HepG2 (cell line): ENCODE data around the gene ZDHHC14. TPM values are rescaled to one million over a fixed set of nuclear protein-coding genes. Genes with fewer than 3 reads are reported as not detected.

Experiments used
- CREB1 ChIP-seq, 2 experiments: fragments of 450-650 bp in 1 of 2; IDR thresholded peaks; 2 replicates each; pipeline ENCODE4 v1.6.1; 2016 to 2017; ENCODE audit warnings: control low read depth in 1 of 2, mild to moderate bottlenecking in 1 of 2, missing compliant biosample characterization in 1 of 2, missing genetic modification characterization in 1 of 2
- FOXA1 ChIP-seq, 2 experiments: fragments of 450-650 bp in 1 of 2; sonication (generic) in 1 of 2; formaldehyde crosslinking in 1 of 2; IDR thresholded peaks; 2 replicates each; pipeline versions ENCODE4 v1.4.0 to v1.6.1; 2016 to 2020; ENCODE audit warnings: missing genetic modification reagents in 1 of 2
- GPN1 ChIP-seq: sonication (generic); formaldehyde crosslinking; IDR thresholded peaks from 2 replicates; pipeline ENCODE4 v1.5.1; 2020; ENCODE audit warnings: missing genetic modification reagents, borderline replicate concordance
- KAT8 ChIP-seq: IDR thresholded peaks from 2 replicates; pipeline ENCODE4 v1.6.1; 2016; ENCODE audit warnings: missing genetic modification reagents, missing compliant biosample characterization
- RBM22 ChIP-seq: fragments of 200-400 bp; formaldehyde crosslinking; optimal IDR thresholded peaks from 2 replicates; pipeline ENCODE3; 2017; ENCODE audit warnings: mild to moderate bottlenecking, low read length, moderate library complexity
- SALL1 ChIP-seq: sonication (generic); formaldehyde crosslinking; IDR thresholded peaks from 2 replicates; pipeline ENCODE4 v1.8.0; 2022; ENCODE audit warnings: mild to moderate bottlenecking, missing genetic modification reagents
- SMC3 ChIP-seq: IDR thresholded peaks from 2 replicates; pipeline ENCODE4 v1.6.1; 2011; ENCODE audit warnings: low read length, improper control_type of control experiment
- ZC3H13 ChIP-seq: sonication (generic); formaldehyde crosslinking; IDR thresholded peaks from 2 replicates; pipeline ENCODE4 v1.8.1; 2023; ENCODE audit warnings: mild to moderate bottlenecking, missing genetic modification reagents, moderate library complexity
- ZMYM3 ChIP-seq: sonication (generic); formaldehyde crosslinking; IDR thresholded peaks from 2 replicates; pipeline ENCODE4 v1.5.1; 2020; ENCODE audit warnings: mild to moderate bottlenecking, missing genetic modification reagents
- ZNF329 ChIP-seq: sonication (generic); formaldehyde crosslinking; IDR thresholded peaks from 2 replicates; pipeline ENCODE4 v1.9.0; 2021; ENCODE audit warnings: low read depth, mild to moderate bottlenecking, missing genetic modification reagents
- ZNF607 ChIP-seq: sonication (generic); formaldehyde crosslinking; IDR thresholded peaks from 2 replicates; pipeline ENCODE4 v1.5.1; 2020; ENCODE audit warnings: missing genetic modification reagents, mild to moderate bottlenecking, borderline replicate concordance
- ZNF616 ChIP-seq: sonication (generic); formaldehyde crosslinking; IDR thresholded peaks from 2 replicates; pipeline ENCODE4 v1.5.0; 2020; ENCODE audit warnings: low read depth, mild to moderate bottlenecking, missing genetic modification reagents
- polyA plus RNA-seq, 8 experiments: library from polyadenylated mRNA; depleted of rRNA in 3 of 8; stranded (reverse) in 7 of 8; unstranded in 1 of 8; fragments of >200 nt; fragmentation: Illumina TruSeq in 4 of 8; extraction: Trizol in 4 of 8; gene quantifications; 2 replicates each; pipeline versions ENCODE4 v1.2.1 to v1.2.3, GENCODE V29; 2011 to 2016; ENCODE audit warnings: low read depth in 4 of 8, missing spikeins in 1 of 8, mixed read lengths in 1 of 8; ENCODE audit not compliant: insufficient read depth in 1 of 8
- total RNA-seq, 5 experiments: library from RNA; depleted of rRNA; stranded (reverse); fragments of >200 nt; fragmentation: Illumina TruSeq; extraction: Trizol; gene quantifications; 2 replicates each; pipeline ENCODE4 v1.2.3, GENCODE V29; 2016; ENCODE audit warnings: low read depth in 1 of 5
- TF ChIP-seq, protein P1 (sequence below), 2 experiments: fragments of 450-650 bp in 1 of 2; sonication (generic) in 1 of 2; formaldehyde crosslinking in 1 of 2; IDR thresholded peaks; 2 replicates each; pipeline versions ENCODE4 v1.6.1 to v1.8.0; 2016 to 2022; ENCODE audit warnings: antibody characterized with exemption in 1 of 2, mild to moderate bottlenecking in 1 of 2, missing genetic modification reagents in 1 of 2
- TF ChIP-seq, protein P2 (sequence below): sonication (generic); formaldehyde crosslinking; IDR thresholded peaks from 2 replicates; pipeline ENCODE4 v1.8.0; 2022; ENCODE audit warnings: mild to moderate bottlenecking, missing genetic modification reagents, borderline replicate concordance
- TF ChIP-seq, protein P3 (sequence below): sonication (generic); formaldehyde crosslinking; IDR thresholded peaks from 2 replicates; pipeline ENCODE4 v1.4.0; 2020; ENCODE audit warnings: missing genetic modification reagents
- TF ChIP-seq, protein P4 (sequence below): sonication (generic); formaldehyde crosslinking; IDR thresholded peaks from 2 replicates; pipeline ENCODE4 v1.5.0; 2020; ENCODE audit warnings: missing genetic modification reagents

The ZDHHC14 gene
- total and polyA plus RNA-seq, 2 of the 13 experiments (the other 11 are each of a cell fraction or from before 2014, with no cell fraction given) = 3.7 to 9.5 TPM

DNA sequence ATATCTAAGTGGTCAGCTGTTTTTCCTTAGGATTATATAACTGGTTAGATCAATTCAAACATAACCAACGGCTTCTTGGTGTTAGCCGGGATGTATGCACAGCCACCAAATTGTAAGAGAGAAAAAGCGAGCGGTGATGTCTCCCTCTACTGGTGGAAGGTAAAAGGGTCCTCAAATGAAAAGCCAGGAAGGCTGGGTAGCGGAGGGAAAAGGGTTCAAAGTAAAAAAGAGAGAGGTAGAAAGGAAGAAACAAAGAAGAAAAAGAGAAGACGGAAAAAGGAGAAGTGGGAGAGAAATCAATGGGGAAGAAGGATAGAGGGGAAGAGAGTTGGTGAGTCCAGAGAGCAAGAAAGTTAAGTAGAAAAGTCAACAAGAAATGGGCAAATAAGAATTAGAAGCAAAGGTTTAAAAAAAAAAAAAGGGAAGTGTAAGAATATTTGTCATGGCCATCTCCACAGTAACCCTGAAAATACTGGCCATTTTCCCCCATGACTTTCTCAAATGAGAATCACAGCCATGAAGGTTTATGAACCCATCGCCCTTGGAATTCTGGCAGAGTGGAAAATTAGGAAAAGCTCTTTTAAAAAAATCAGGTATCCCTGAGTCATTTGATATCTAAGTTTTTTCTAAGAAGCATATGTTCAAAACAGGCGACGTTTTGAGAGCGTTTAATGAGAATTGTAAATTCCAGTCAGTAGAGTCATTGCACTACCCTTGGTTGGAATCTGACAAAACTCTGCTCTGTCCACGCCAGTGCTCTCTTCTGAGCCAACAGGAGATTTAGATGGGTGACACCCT is 286.4 kb downstream of the ZDHHC14 start (continued):
- peak; percentile 92 for TF ChIP-seq SMC3
- TF ChIP-seq ZNF329 = no peak
- TF ChIP-seq ZMYM3 (CRISPR knock-in tag) = no peak
- no peak for TF ChIP-seq RBM22
- TF ChIP-seq GPN1 (CRISPR knock-in tag) = no peak
- TF ChIP-seq FOXA1 (IDR thresholded peaks at IDR 0.05) = peak; percentile 53; the same call in 1 of the 2 replicates
- TF ChIP-seq FOXA1 (CRISPR knock-in tag; IDR thresholded peaks at IDR 0.05) = no peak
- TF ChIP-seq, protein P1, sequence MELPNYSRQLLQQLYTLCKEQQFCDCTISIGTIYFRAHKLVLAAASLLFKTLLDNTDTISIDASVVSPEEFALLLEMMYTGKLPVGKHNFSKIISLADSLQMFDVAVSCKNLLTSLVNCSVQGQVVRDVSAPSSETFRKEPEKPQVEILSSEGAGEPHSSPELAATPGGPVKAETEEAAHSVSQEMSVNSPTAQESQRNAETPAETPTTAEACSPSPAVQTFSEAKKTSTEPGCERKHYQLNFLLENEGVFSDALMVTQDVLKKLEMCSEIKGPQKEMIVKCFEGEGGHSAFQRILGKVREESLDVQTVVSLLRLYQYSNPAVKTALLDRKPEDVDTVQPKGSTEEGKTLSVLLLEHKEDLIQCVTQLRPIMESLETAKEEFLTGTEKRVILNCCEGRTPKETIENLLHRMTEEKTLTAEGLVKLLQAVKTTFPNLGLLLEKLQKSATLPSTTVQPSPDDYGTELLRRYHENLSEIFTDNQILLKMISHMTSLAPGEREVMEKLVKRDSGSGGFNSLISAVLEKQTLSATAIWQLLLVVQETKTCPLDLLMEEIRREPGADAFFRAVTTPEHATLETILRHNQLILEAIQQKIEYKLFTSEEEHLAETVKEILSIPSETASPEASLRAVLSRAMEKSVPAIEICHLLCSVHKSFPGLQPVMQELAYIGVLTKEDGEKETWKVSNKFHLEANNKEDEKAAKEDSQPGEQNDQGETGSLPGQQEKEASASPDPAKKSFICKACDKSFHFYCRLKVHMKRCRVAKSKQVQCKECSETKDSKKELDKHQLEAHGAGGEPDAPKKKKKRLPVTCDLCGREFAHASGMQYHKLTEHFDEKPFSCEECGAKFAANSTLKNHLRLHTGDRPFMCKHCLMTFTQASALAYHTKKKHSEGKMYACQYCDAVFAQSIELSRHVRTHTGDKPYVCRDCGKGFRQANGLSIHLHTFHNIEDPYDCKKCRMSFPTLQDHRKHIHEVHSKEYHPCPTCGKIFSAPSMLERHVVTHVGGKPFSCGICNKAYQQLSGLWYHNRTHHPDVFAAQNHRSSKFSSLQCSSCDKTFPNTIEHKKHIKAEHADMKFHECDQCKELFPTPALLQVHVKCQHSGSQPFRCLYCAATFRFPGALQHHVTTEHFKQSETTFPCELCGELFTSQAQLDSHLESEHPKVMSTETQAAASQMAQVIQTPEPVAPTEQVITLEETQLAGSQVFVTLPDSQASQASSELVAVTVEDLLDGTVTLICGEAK (IDR thresholded peaks at IDR 0.05) = peak; percentile 29; the same call in 1 of the 2 replicates
- TF ChIP-seq, protein P1 (CRISPR knock-in tag; IDR thresholded peaks at IDR 0.05) = no peak
- TF ChIP-seq, protein P2, sequence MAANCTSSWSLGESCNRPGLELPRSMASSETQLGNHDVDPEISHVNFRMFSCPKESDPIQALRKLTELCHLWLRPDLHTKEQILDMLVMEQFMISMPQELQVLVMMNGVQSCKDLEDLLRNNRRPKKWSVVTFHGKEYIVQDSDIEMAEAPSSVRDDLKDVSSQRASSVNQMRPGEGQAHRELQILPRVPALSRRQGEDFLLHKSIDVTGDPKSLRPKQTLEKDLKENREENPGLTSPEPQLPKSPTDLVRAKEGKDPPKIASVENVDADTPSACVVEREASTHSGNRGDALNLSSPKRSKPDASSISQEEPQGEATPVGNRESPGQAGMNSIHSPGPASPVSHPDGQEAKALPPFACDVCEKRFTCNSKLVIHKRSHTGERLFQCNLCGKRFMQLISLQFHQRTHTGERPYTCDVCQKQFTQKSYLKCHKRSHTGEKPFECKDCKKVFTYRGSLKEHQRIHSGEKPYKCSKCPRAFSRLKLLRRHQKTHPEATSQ (CRISPR knock-in tag) = no peak
- no peak for TF ChIP-seq ZC3H13 (CRISPR knock-in tag)
- TF ChIP-seq KAT8 (CRISPR knock-in tag) = no peak
- no peak for TF ChIP-seq ZNF607
- TF ChIP-seq, protein P3, sequence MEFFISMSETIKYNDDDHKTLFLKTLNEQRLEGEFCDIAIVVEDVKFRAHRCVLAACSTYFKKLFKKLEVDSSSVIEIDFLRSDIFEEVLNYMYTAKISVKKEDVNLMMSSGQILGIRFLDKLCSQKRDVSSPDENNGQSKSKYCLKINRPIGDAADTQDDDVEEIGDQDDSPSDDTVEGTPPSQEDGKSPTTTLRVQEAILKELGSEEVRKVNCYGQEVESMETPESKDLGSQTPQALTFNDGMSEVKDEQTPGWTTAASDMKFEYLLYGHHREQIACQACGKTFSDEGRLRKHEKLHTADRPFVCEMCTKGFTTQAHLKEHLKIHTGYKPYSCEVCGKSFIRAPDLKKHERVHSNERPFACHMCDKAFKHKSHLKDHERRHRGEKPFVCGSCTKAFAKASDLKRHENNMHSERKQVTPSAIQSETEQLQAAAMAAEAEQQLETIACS (CRISPR knock-in tag) = no peak
- no peak for TF ChIP-seq CREB1 (IDR thresholded peaks at IDR 0.05)
- TF ChIP-seq CREB1 (CRISPR knock-in tag; IDR thresholded peaks at IDR 0.05) = no peak
- TF ChIP-seq ZNF616 (CRISPR knock-in tag) = no peak
- TF ChIP-seq, protein P4, sequence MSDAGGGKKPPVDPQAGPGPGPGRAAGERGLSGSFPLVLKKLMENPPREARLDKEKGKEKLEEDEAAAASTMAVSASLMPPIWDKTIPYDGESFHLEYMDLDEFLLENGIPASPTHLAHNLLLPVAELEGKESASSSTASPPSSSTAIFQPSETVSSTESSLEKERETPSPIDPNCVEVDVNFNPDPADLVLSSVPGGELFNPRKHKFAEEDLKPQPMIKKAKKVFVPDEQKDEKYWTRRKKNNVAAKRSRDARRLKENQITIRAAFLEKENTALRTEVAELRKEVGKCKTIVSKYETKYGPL (CRISPR knock-in tag) = peak; percentile 64; the same call in 1 of the 2 replicates
- no peak for TF ChIP-seq SALL1 (CRISPR knock-in tag)
